CD4-positive, alpha-beta memory T cell (primary cell): ENCODE results near the gene EFNA5. TPM values are rescaled to one million over a fixed set of nuclear protein-coding genes. Genes with fewer than 3 reads are reported as not detected.

Source experiments
- CTCF ChIA-PET: fragments of 350-600 bp; sonication (Branson Sonifier 250); formaldehyde crosslinking; loops from one replicate; lab custom pipeline; 2021; ENCODE audit warnings: inconsistent platforms; ENCODE audit not compliant: partially characterized antibody; lab: Charles Lee
- POLR2A ChIA-PET: fragments of 350-600 bp; sonication (Branson Sonifier 250); formaldehyde crosslinking; loops from one replicate; lab custom pipeline; 2021; ENCODE audit not compliant: partially characterized antibody; lab: Charles Lee
- DNase-seq, 5 donors: peaks; one replicate each; pipeline versions ENCODE4 v3.0.0 to v3.0.0-alpha.2; 2020 to 2022; ENCODE audit warnings: mixed read lengths in 1 of 5
- H3K27ac ChIP-seq: one replicate; pipeline ENCODE4 v1.7.0; 2013; ENCODE audit warnings: low read depth, low read length
- H3K27me3 ChIP-seq: 2 replicates; pipeline ENCODE4 v1.7.0; 2013; ENCODE audit warnings: mild to moderate bottlenecking, low read length, moderate library complexity; ENCODE audit not compliant: insufficient read depth
- H3K36me3 ChIP-seq: 2 replicates; pipeline ENCODE4 v1.7.0; 2013; ENCODE audit warnings: mild to moderate bottlenecking, low read length, moderate library complexity; ENCODE audit not compliant: insufficient read depth
- H3K4me1 ChIP-seq: 2 replicates; pipeline ENCODE4 v1.7.0; 2013; ENCODE audit warnings: mild to moderate bottlenecking, low read length, moderate library complexity; ENCODE audit not compliant: insufficient read depth
- H3K4me3 ChIP-seq, 2 donors: one replicate each; pipeline ENCODE4 v1.7.0; 2013; ENCODE audit warnings: low read length in 2 of 2, mild to moderate bottlenecking in 1 of 2
- H3K9me3 ChIP-seq, 2 donors: one replicate each; pipeline ENCODE4 v1.7.0; 2013; ENCODE audit warnings: low read length in 2 of 2, control low read depth in 1 of 2; ENCODE audit not compliant: control insufficient read depth in 1 of 2
- H3K27ac Mint-ChIP-seq, 7 donors: one replicate each; pipeline ENCODE4 v1.8.0; 2020 to 2021; ENCODE audit warnings: mixed read lengths in 7 of 7, mild to moderate bottlenecking in 6 of 7, inconsistent platforms in 3 of 7, moderate library complexity in 3 of 7
- H3K27me3 Mint-ChIP-seq, 2 donors: one replicate each; pipeline ENCODE4 v1.8.0; 2020 to 2021; ENCODE audit warnings: mixed read lengths in 2 of 2
- H3K36me3 Mint-ChIP-seq, 2 donors: one replicate each; pipeline ENCODE4 v1.8.0; 2020 to 2021; ENCODE audit warnings: mixed read lengths in 2 of 2, inconsistent platforms in 1 of 2, mild to moderate bottlenecking in 1 of 2
- H3K4me1 Mint-ChIP-seq, 4 donors: one replicate each; pipeline ENCODE4 v1.8.0; 2020 to 2021; ENCODE audit warnings: mixed read lengths in 4 of 4, mild to moderate bottlenecking in 1 of 4
- H3K4me3 Mint-ChIP-seq, 8 donors: one replicate each; pipeline ENCODE4 v1.8.0; 2020 to 2021; ENCODE audit warnings: mixed read lengths in 8 of 8, mild to moderate bottlenecking in 7 of 8, moderate library complexity in 6 of 8, inconsistent platforms in 3 of 8
- H3K9me3 Mint-ChIP-seq, 8 donors: one replicate each; pipeline ENCODE4 v1.8.0; 2020 to 2021; ENCODE audit warnings: mixed read lengths in 8 of 8, mild to moderate bottlenecking in 5 of 8, inconsistent platforms in 3 of 8, moderate library complexity in 1 of 8
- intact Hi-C: fragments of 100-400 bp; cut with micrococcal nuclease; formaldehyde crosslinking; loops from one replicate; pipeline ENCODE4 v1.15.1; 2023
- polyA plus RNA-seq, 2 donors: library from polyadenylated mRNA; unstranded; fragments of 300-500 nt; fragmentation: Illumina TruSeq; gene quantifications; one replicate each; pipeline ENCODE4 v1.2.3, GENCODE V29; 2021
- total RNA-seq, 2 experiments: library from RNA; stranded (reverse); gene quantifications; one replicate each; pipeline ENCODE4 v1.2.3, GENCODE V29; 2021

Gene EFNA5
- total and polyA plus RNA-seq, 4 experiments from 2014 or later, result not detected

GRCh38 chr5:107329850-107330249 is 340.9 kb downstream of the EFNA5 start:
- no peak overlapping the region for H3K27ac Mint-ChIP-seq
- Histone ChIP-seq H3K4me1 (no peaks in the 10 kb centered on the region), H3K27me3 (no peaks in the 10 kb centered on the region), H3K36me3 (no peaks in the 10 kb centered on the region), H3K27ac (no peak overlapping the region), H3K9me3 (no peaks in the 10 kb centered on the region), H3K4me3 (no peak overlapping the region)
- POLR2A ChIA-PET, result no interaction called here
- intact Hi-C loops, result no loop called here
- H3K36me3 Mint-ChIP-seq, result no peaks in the 10 kb centered on the region
- CTCF ChIA-PET, result no interaction called here
- no peaks in the 10 kb centered on the region for H3K4me1 Mint-ChIP-seq
- H3K9me3 Mint-ChIP-seq, result peaks cover 0 to 7% (median 0%) of the 10 kb centered on the region in 8 donors
- H3K27me3 Mint-ChIP-seq, result peaks cover 0 to 4% of the 10 kb centered on the region in 2 donors
- no peak for DNase-seq
- no peak overlapping the region for H3K4me3 Mint-ChIP-seq
